Amniotic stem cell (primary cell): Measurements from ENCODE around the gene ETV3.
"Not testable (repeated sequence)": the region's sequence is repeated elsewhere in the genome, so short reads cannot be mapped to it uniquely, and the experiment has no call there.

Experiments used
- DNase-seq: peaks from one replicate; lab custom pipeline; 2025; lab: John Stamatoyannopoulos, UW

The ETV3 gene

DNA sequence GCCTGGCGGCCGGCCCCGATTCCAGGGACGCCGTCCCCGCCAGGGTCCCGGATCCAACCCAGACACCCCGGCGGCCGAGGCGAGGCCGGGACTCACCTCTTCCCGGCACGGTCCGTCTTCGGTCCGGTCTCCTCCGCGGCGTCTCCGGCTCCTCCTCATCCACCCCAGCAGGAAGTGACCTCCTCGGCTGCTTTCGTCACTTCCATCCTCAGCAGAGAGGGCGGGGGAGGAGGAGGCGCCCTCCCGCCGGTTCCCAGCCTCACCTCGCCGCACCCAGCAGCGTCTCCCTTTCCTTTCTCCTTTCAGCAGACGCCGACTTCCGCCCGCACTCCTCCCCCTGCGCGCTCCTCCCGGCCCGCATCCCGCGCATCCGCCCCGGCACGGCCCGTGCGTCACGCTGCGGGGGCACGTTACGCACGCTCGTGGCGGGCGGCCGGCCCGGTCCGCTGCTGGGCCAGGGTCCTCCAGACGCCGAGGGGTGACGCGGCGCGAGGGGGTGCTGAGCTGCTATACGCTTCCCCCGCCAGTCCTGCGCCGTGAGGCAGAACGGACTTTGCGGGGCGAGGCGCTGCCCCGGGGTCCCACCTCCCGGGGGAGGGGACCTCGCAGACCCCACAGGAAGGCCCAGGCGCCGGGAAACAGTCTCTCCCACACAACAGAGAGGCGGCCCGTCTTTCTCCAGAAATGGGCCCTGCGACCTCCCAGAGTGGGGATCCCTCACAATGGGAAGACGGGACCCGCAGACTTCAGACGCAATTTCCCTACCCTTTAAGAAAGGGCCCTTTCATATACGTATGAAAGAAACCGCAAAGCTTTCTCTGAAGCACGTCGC is at the start of gene ETV3:
TSS of gene ETV3 (minus strand) at position 176 of the 832 bp plus-strand sequence. CDS start 2,043 bp downstream, outside the sequence.
- peak; percentile 80 for DNase-seq

- no peak for DNase-seq
These were observed 48.2 kb upstream of the ETV3 start for GRCh38 chr1:157186281-157186992.

DNA sequence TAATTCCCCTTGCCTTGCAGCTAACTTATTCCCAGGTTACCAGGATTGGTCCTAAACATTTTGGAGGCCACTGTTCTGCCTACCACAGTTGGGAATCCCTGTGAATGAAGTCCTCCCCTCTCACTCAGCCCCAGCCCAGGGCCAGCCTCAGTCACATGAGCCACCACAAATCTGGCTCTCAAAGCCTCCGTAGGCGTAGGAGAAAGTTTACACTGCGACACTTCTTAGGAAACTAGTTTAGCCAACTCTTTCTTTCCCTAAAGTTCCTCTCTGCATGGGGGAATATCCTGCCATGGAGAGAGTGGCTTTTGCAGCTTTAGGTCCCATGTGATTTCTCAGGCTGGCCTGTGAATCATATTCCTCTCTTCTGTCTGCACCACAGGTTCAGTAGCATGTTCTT is 45.7 kb upstream of the ETV3 start:
- no peak for DNase-seq

- DNase-seq = not testable (repeated sequence)
These were observed 44.2 kb upstream of the ETV3 start for GRCh38 chr1:157182371-157182770.

- DNase-seq = no peak
These were observed 43.6 kb upstream of the ETV3 start for GRCh38 chr1:157181790-157182189.

DNA sequence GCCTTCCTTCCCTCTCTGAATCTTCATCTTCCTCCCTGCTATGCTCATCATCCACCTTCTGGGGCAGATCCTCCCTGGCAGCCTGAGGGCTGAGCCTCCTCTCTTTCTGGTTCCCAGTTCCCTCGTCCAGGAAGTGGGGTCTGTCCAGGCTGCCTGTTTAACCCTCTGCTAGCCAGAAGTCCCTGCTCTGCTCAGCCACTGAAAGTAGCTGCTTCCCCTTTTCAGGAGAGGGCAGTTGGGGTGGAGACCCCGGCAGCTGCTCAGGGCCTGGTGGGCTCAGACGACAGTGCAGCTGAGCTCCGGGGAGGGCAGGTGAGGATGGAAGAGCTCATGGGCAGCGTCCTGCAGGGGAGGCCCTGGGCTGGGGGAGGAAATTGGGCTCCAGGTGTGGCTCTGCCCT is 43.1 kb upstream of the ETV3 start:
- no peak for DNase-seq

DNA sequence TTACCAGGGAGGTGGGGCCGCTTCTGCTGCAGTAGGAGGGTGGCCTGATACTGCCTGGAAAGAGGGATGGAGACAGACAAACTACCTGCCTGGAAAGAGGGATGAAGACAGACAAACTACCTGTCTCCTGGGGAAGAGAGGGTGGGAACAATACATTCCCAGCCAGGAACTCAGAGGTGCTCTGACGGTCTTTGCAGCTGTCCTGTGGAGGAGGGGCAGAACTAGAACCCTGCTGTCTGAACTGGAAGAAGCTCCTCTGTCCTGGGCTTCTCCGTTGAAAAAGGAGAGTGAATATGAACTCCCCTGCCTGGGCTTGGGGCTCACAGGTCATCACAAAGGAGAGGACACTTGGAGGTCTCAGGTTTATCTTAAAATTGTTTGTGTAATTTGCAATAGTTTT is 40.3 kb upstream of the ETV3 start:
- DNase-seq = no peak

GRCh38 chr1:157177733-157178394 is 39.7 kb upstream of the ETV3 start:
- no peak for DNase-seq

DNA sequence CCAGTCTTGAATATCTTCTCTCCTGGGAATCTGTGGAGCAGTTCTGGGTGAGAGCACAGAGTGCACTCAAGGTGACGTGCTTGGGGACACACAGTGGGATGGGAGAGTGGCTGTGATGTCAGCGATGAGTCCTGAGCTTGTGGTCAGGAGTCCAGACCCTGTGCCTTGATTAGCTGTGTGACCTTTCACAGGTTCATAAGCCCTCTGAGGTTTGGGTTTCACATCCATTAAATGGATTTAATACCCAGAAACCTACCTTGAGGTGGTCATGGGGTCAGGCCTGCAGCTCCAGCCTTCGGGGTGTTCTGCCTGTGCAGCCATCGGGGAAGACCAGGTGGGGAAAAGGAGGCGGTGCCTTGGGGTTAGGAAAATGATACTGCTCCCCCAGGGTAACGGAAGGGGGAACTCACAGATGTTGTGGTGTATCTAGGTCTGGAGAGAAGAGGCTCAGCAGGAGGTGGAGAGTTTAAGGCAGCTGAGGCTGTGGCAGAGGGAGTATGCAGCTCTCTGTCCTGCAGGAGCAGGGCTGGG is 38.5 kb upstream of the ETV3 start:
- DNase-seq = no peak

DNA sequence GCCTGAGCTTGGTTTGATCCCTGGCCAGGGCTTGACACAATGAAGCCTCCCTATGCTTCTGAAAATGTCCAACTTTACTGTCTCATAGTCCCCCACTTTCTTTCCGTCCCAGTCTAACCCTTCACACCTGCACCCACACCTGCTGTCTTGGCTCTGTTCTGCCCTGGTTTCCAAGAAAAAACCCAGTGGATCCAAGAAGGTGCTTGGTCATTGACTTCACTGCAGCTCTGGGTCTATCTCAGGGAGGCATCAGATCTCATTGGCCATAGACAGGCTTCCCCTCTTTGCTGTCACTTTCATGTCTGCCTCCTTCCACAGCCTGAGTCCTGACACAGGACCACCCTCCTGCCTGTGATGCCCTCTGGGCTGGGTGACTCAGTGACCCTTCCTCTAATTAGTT is 37.8 kb upstream of the ETV3 start:
- no peak for DNase-seq

- DNase-seq = no peak
These were observed 35.8 kb upstream of the ETV3 start for GRCh38 chr1:157173900-157174410.

GRCh38 chr1:157173241-157173640 is 35.0 kb upstream of the ETV3 start:
- DNase-seq = not testable (repeated sequence)

DNA sequence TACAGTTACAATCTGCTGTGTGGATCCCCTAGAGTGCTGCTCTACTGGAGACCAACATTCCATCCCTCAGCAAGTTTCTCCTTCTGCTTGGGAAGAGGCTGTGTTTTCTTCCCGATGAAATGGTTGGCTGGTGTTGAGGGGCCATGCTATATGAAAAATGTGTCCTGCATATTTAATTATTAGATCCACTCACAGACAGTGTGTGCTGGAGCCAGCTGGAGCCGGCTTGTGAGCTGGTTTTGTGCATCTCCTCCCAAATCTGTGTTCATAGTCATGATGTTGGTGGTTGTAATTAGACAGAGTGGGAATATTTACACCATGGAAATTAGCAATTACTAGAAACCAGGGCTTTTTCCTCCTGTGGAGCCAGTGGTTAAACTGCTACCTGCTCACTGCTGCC is 34.4 kb upstream of the ETV3 start:
- not testable (repeated sequence) for DNase-seq

GRCh38 chr1:157171903-157172503 is 33.8 kb upstream of the ETV3 start:
- not testable (repeated sequence) for DNase-seq

DNA sequence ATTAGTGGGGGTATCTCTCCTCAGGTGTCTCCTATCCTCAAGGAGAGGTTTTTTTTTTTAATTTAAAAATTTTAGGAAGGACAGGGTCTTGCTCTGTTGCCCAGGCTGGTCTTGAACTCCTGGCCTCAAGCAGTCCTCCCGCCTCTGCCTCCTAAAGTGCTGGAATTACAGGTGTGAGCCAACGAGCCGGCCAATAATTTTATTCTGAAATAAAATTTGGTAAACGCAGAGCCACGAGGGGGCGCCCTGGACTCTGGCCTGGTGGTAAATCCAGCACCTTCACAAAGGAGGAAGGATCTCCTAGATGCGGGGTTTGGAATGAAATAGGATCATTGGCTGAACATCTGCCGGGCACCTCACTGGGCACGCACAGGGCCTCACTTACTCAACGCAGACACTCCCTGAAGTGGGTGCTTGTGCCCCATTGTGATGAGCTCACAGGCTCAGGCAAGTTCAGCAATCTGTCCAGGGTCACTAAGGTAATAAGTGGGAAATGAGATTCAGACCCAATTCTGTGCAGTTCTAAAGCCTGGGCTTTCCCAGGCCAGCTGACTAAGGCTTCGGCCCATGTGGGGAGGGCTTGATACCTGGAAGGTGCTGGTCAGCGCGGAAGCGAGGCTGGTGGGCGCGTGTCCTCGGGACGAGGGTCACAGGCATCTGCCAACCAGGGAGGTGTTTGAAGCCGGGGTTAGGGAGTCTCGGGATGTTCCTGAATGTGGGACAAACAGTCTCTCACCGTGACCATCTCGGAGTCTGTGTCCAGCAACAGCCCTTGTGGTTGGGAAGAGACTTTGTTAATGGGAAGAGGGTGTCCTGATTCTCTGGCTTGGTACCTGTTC is 32.7 kb upstream of the ETV3 start:
- DNase-seq = no peak

DNA sequence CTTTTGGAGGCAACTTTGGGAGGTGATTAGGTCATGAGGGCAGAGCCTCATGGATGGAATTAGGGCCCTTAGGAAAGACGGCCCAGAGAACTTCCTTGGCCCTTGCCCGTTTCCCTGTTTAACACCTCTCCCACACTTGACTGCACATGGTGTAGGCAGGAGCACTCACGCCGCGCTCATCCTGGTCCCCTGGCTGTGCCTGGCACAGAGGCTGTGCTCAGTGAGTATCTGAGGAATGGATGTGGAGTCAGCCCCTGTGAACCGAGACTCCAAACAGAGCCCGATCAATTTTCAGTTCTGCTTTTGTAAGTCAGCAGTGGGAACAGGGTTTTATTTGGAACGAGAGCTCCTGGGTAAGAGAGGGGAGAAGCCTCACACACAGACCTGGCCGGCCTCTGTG is 29.8 kb upstream of the ETV3 start:
- no peak for DNase-seq

GRCh38 chr1:157167437-157167836 is 29.2 kb upstream of the ETV3 start:
- no peak for DNase-seq

DNA sequence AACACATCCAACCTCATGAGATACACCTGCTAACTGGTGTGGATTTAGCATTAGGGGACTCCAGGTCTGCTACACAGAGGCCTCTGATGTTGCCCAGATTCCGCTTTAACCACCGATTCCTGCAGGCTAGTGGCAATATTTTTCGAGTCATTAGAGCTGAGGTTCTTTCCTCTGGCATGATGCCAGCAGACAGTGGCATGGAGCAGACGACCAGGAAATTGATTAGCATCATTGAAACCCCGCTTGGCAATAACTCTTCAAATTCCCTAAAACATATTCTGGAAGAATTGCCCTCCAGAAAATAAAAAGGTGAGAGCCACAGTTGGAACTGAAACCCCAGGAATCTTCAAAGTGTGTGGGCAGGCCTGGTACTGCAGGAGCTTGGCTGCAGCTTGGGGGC is 28.4 kb upstream of the ETV3 start:
- no peak for DNase-seq

GRCh38 chr1:157163273-157164127 is 25.3 kb upstream of the ETV3 start:
- DNase-seq = no peak

GRCh38 chr1:157162345-157162744 is 24.1 kb upstream of the ETV3 start:
- no peak for DNase-seq
